Vagina (tissue), 2 donors: ENCODE measurements around the gene COX7A2L. TPM values are rescaled to one million over a fixed set of nuclear protein-coding genes. Genes with fewer than 3 reads are reported as not detected.

Source experiments
- DNase-seq, 2 donors: peaks; one replicate each; pipeline ENCODE4 v3.0.0-alpha.2; 2017; ENCODE audit errors: extremely low spot score in 2 of 2
- H3K27ac ChIP-seq: fragments of 200-600 bp; sonication (generic); one replicate; pipeline ENCODE4 v1.5.1; 2019
- H3K27me3 ChIP-seq: fragments of 200-600 bp; sonication (generic); one replicate; pipeline ENCODE4 v1.5.1; 2019
- H3K36me3 ChIP-seq, 2 donors: fragments of 200-600 bp; sonication (generic); one replicate each; pipeline ENCODE4 v1.5.1; 2017 to 2019
- H3K4me1 ChIP-seq: fragments of 200-600 bp; sonication (generic); one replicate; pipeline ENCODE4 v1.5.1; 2019
- H3K4me3 ChIP-seq, 2 donors: fragments of 200-600 bp; sonication (generic); 1 replicate in 1 of 2; 2 replicates in 1 of 2; pipeline ENCODE4 v1.5.1; 2016 to 2019
- H3K9me3 ChIP-seq: fragments of 200-600 bp; sonication (generic); one replicate; pipeline ENCODE4 v1.5.1; 2019
- POLR2A ChIP-seq, 2 donors: fragments of 450-650 bp; IDR thresholded peaks; one replicate each; pipeline ENCODE4 v1.6.1; 2017; ENCODE audit warnings: antibody characterized with exemption in 2 of 2, mild to moderate bottlenecking in 2 of 2, moderate library complexity in 2 of 2
- POLR2AphosphoS5 ChIP-seq, 2 donors: sonication (generic); formaldehyde crosslinking; IDR thresholded peaks; one replicate each; pipeline ENCODE4 v1.9.0; 2017; ENCODE audit warnings: antibody characterized with exemption in 2 of 2, mild to moderate bottlenecking in 2 of 2, low read depth in 1 of 2; ENCODE audit not compliant: insufficient read depth in 1 of 2
- intact Hi-C: fragments of 100-400 bp; cut with DNase I; formaldehyde crosslinking; loops from one replicate; pipeline ENCODE4 v1.15.1; 2023
- total RNA-seq: library from RNA; depleted of rRNA; stranded (reverse); fragments of >200 nt; gene quantifications from one replicate; pipeline ENCODE4 v1.2.3, GENCODE V29; 2016
- TF ChIP-seq, protein P1 (sequence below), 3 experiments: fragments of 450-650 bp in 2 of 3; fragments of 200-600 bp in 1 of 3; sonication (generic) in 1 of 3; IDR thresholded peaks; one replicate each; pipeline ENCODE4 v1.5.1; 2017 to 2019; ENCODE audit warnings: antibody characterized with exemption in 3 of 3, mild to moderate bottlenecking in 2 of 3, moderate library complexity in 2 of 3

The COX7A2L gene
- total RNA-seq, 1 donor from 2014 or later, result 83.2 TPM

DNA sequence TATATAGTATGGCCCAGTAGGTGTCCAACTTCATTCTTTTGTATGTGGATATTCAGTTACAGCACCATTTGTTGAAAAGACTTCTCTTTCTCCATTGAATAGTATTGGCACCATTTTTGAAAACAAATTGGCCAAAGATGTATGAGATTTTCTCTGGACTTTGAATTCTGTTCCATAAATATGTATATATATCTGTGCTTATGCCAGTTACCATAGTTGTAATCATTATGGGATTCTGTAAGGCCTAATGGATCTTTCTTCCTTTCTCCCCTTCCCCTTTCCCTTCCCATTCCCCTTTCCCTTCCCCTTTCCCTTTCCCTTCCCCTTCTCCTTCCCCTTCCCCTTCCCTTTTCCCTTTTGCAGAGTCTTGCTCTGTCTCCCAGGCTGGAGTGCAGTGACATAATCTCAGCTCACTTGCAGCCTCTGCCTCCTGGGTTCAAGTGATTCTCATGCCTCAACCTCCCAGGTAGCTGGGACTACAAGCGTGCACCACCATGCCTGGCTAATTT, 51.0 kb downstream of the COX7A2L start:
- Histone ChIP-seq H3K9me3 (no peaks in the 10 kb centered on the region), H3K27ac (no peak overlapping the region), H3K36me3 (no peaks in the 10 kb centered on the region), H3K4me3 (no peak overlapping the region), H3K4me1 (no peaks in the 10 kb centered on the region), H3K27me3 (no peaks in the 10 kb centered on the region)
- no peak for DNase-seq
- TF ChIP-seq, protein P1, sequence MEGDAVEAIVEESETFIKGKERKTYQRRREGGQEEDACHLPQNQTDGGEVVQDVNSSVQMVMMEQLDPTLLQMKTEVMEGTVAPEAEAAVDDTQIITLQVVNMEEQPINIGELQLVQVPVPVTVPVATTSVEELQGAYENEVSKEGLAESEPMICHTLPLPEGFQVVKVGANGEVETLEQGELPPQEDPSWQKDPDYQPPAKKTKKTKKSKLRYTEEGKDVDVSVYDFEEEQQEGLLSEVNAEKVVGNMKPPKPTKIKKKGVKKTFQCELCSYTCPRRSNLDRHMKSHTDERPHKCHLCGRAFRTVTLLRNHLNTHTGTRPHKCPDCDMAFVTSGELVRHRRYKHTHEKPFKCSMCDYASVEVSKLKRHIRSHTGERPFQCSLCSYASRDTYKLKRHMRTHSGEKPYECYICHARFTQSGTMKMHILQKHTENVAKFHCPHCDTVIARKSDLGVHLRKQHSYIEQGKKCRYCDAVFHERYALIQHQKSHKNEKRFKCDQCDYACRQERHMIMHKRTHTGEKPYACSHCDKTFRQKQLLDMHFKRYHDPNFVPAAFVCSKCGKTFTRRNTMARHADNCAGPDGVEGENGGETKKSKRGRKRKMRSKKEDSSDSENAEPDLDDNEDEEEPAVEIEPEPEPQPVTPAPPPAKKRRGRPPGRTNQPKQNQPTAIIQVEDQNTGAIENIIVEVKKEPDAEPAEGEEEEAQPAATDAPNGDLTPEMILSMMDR (IDR thresholded peaks at IDR 0.05), result no peak
- TF ChIP-seq POLR2AphosphoS5 (IDR thresholded peaks at IDR 0.05; ENCODE audit: insufficient read depth in 1 of 2, low read depth in 1 of 2) (no peak), POLR2A (IDR thresholded peaks at IDR 0.05) (no peak)
- intact Hi-C loops, result no loop called here

DNA sequence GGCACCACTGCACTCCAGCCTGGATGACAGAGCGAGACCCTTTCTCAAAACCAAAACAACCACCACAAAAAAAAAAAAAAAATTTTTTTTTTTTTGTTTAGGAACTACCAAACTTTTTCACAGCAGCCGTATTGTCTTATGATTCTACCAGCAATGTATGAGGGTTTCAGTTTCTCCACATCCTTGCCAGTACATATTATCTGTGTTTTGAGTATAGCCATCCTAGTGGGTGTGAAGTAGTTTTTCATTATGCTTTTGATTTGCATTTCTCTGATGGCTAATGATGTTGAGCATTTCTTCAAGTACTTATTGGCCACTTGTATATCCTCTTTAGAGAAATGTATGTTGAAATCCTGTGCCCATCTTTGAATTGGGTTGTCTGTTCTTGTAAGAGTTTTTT, 51.7 kb downstream of the COX7A2L start:
- TF ChIP-seq, protein P1 (IDR thresholded peaks at IDR 0.05), result no peak
- TF ChIP-seq POLR2AphosphoS5 (IDR thresholded peaks at IDR 0.05; ENCODE audit: insufficient read depth in 1 of 2, low read depth in 1 of 2) (no peak), POLR2A (IDR thresholded peaks at IDR 0.05) (no peak)
- Histone ChIP-seq H3K4me1 (no peaks in the 10 kb centered on the region), H3K27ac (no peak overlapping the region), H3K9me3 (no peaks in the 10 kb centered on the region), H3K27me3 (no peaks in the 10 kb centered on the region), H3K4me3 (no peak overlapping the region), H3K36me3 (no peaks in the 10 kb centered on the region)
- DNase-seq, result no peak
- intact Hi-C loops, result no loop called here

DNA sequence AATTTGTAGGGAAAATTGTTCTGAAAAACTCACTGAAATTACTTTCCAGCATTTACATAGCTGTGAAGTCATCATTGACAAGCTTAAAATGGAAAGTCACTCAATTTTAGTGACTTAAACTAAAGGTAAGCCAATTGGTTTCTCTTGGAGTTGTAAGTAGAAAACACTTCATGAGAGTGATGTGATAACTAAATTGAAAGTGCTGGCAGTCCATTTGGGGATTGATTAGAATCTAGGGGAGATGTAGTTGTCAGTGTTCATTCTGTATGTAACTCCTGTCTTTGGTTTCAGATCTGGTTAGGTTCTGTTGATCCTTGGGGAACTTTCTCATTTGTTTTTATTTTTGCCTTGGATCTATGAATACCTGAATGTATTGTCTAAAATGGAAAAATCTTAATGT, 53.8 kb downstream of the COX7A2L start:
- H3K4me1 ChIP-seq, result no peaks in the 10 kb centered on the region
- no peaks in the 10 kb centered on the region for H3K27me3 ChIP-seq
- TF ChIP-seq POLR2AphosphoS5 (IDR thresholded peaks at IDR 0.05; ENCODE audit: insufficient read depth in 1 of 2, low read depth in 1 of 2) (no peak), POLR2A (IDR thresholded peaks at IDR 0.05) (no peak)
- TF ChIP-seq, protein P1 (IDR thresholded peaks at IDR 0.05), result no peak
- peaks cover 0 to 21% of the 10 kb centered on the region in 2 donors for H3K36me3 ChIP-seq
- H3K9me3 ChIP-seq, result no peaks in the 10 kb centered on the region
- intact Hi-C loops, result no loop called here
- no peak overlapping the region for H3K4me3 ChIP-seq
- DNase-seq, result no peak
- no peak overlapping the region for H3K27ac ChIP-seq

DNA sequence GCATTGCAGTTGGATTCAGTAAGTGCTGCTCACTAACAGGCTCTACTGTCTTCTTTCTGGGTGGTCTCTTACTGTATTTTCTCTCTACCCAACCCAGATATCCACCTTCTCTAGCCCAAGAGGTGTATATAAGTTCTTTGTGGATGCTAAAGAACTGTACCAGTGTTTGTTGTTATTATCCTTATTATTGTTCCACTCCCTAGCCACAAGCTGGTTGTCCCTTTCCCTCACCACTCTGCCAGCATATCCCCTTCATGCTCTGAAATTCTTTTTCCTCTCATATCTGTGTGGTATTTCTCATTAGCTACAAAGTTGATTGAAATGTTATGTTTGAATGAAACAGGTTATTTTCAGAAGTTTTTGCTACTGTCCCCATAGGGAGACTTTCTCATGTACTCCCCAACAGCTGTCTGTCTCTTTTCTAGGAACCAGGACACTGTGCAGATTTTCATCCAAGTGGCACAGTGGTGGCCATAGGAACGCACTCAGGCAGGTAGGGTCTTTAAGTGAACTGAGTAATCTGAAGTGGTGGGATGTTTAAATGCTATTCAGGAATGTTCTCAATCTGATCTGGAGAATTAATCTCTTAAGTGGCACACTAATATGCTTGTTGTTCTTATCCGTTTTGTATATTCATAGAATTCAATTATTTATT, 56.8 kb downstream of the COX7A2L start:
- peaks cover 0 to 27% of the 10 kb centered on the region in 2 donors for H3K36me3 ChIP-seq
- H3K27me3 ChIP-seq, result no peaks in the 10 kb centered on the region
- H3K4me1 ChIP-seq, result no peaks in the 10 kb centered on the region
- TF ChIP-seq POLR2AphosphoS5 (IDR thresholded peaks at IDR 0.05; ENCODE audit: insufficient read depth in 1 of 2, low read depth in 1 of 2) (no peak), POLR2A (IDR thresholded peaks at IDR 0.05) (no peak)
- TF ChIP-seq, protein P1 (IDR thresholded peaks at IDR 0.05), result no peak
- DNase-seq, result no peak
- H3K9me3 ChIP-seq, result no peaks in the 10 kb centered on the region
- intact Hi-C loops, result no loop called here
- no peak overlapping the region for H3K27ac ChIP-seq
- H3K4me3 ChIP-seq, result no peak overlapping the region

DNA sequence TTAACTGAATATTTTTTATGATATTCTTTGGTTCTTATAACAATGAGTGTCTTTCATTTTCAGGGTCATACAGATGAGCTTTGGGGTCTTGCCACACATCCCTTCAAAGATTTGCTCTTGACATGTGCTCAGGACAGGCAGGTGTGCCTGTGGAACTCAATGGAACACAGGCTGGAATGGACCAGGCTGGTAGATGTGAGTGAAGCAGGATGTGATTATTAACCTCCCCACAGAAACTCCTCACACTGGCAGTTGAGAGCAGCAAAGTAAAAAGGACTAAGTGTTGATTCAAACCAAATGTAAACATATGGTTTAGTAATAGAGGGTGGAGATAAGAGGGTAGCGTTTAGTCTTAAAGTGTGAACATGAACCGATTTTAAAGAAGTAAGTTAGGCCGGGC, 57.8 kb downstream of the COX7A2L start:
- Histone ChIP-seq H3K4me3 (no peak overlapping the region), H3K9me3 (no peaks in the 10 kb centered on the region), H3K4me1 (no peaks in the 10 kb centered on the region), H3K27ac (no peak overlapping the region), H3K27me3 (no peaks in the 10 kb centered on the region), H3K36me3 (peaks cover 0 to 27% of the 10 kb centered on the region in 2 donors)
- TF ChIP-seq POLR2AphosphoS5 (IDR thresholded peaks at IDR 0.05; ENCODE audit: insufficient read depth in 1 of 2, low read depth in 1 of 2), result no peak
- TF ChIP-seq, protein P1 (IDR thresholded peaks at IDR 0.05), result no peak
- TF ChIP-seq POLR2A (IDR thresholded peaks at IDR 0.05), result no peak
- intact Hi-C loops, result no loop called here
- DNase-seq, result no peak
